Prostate gland (tissue), 2 donors: ENCODE results near the gene PLA2G3.

Experiments used
- CTCF ChIP-seq, 4 experiments: fragments of 200-600 bp in 2 of 4; fragments of 450-650 bp in 2 of 4; sonication (generic) in 2 of 4; IDR thresholded peaks; 1 replicate in 3 of 4; 2 replicates in 1 of 4; pipeline ENCODE4 v1.5.1; 2016 to 2019; ENCODE audit warnings: antibody characterized with exemption in 4 of 4, mild to moderate bottlenecking in 2 of 4, moderate library complexity in 2 of 4
- POLR2A ChIP-seq: fragments of 450-650 bp; IDR thresholded peaks from one replicate; pipeline ENCODE4 v1.6.1; 2016; ENCODE audit warnings: antibody characterized with exemption, mild to moderate bottlenecking

GRCh38 chr22:31139066-31139465, 1.2 kb downstream of the PLA2G3 start:
- TF ChIP-seq CTCF (IDR thresholded peaks at IDR 0.05) (no peak), POLR2A (no peak)
